ENCODE measurements around the gene PHC2.
A peak's percentile ranks its signal among the peaks of the same experiment; 100 is the strongest.

The PHC2 gene

DNA sequence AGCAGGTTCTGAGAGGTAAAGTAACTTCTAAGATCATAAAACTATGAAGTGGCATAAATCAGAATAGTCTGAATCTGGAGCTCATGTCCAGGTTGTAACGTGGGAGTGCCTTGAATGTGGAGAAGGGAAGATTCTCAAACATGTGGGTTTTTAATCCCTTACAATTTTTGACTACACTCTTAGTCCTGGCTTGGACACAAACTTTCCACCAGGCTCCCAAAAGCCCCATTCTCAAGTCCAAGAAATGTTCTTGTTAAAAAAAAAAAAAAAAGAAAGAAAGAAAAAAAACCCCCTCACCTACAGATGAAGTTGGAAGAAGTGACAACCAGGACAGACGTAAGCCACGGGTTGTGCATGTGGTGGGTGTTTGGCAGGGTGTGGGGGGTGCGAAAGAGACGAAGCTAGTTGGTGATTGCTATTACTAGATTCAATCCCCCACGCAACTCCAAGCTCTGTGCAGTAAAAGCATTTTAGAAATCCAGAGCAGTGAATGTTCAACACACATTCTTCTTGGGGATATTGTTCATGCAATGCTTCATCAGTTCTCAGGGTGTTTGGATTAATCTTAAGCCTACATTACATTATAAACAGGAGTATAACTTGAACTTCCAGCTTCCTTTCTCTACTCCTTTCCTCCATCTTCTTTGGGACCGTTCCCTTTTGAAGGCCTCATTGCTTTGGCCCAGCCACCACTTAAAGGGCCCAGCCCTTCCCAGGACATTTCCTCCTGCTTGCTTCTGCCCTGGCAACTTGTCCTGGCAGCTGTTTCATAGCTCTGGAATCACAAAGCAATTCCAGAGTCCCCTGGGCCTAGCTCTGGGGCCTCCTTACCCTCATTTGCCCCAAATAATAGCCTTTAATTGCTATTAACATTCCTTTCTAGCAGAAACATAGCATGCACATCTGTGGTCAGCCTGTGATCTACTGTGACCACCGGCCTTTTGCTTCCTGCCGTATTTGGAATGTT, 41.8 kb downstream of the PHC2 start:
- no peak for DNase-seq

DNA sequence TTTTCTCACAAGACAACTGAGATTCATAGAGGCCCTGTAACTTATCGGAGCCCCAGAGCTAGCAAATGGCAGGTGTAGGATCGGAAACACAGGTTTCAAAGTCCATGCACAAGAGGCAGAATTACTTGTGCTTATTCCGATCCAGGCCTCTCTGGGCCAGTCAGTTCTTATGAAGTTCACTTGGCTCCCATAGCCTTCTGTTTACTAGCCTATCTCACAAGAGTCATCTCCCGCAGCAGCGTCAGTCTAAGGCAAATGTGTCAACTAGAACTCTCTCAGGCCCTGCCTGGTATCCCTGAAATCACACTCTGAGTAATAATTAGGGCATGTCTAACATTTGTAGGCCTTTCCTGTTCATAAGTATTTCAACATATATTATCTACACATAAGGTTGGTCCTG, 43.3 kb downstream of the PHC2 start:
- DNase-seq = no peak

DNA sequence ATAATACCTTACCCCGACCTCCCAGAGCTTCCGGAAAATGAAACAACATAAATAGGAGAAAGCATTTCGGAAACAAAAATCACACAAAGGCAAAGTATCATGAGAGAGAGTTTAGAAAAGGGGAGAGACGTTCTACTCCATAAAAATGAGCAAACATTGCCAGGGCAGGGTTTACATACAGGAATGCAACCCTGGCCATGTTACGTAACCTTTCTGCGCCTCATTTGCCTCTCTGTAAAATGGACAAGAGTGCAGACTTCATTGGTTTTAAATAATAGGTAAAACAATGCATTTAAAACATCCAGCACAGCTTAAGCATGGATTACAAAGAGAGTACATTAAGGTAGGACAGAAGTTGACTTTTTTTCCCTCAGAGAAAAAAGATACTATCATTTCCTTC, 45.6 kb downstream of the PHC2 start:
- DNase-seq = no peak

DNA sequence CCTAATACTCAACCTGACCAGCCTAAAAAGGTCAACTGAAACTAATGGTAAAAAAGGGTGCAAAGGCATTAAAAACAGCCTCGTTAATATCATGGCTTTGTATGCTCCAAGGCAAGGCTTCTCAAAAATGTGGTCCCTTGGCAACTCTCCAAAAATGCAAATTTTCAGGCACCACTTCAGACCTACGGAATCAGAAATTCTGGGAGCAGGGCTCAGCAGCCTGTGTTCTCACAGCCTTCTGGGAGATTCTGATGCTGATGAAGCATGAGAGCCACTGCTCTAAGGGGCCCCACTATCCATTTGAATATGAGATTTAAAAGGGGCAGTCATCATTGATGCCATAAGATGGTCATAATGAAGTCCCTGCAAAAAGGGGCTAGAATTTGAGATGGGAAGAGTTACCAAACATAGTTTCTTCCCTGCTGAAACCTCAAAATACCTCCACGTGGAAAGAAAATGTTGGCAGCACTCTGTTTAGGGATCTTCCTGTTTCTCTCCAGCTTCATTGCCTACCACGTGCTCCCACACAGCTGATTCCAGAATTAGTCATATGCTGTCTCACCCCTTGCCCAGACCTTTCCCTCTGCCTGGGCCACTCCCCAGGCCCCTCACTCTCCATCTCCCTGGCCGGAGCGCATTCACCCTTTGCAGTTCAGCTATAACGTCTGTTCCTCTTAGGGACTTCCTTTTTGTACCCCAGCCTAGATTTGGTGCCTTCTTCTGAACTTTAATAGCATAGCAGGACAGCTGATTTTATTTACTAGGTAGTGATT, 46.7 kb downstream of the PHC2 start:
- DNase-seq = no peak

DNA sequence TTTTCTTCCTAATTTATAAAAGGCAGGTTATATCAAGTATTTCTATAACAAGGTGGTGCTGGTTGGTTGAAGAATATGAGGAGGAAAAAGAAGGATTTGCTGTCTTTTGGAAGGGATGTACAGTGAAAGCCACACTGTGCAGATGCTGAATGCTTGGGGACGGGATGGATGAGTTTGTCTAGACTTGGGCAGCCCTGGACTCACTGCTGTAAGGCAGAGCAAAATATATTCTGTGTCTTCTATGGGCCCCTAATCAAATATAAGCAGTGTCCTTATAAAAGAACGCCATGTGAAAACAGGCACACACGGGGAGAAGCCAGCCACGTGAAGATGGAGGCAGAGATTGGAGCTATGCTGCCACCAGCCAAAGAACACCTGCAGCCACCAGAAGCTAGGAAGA, 47.4 kb downstream of the PHC2 start:
- peak in 1 of 2 experiments; percentile 14 for DNase-seq

DNA sequence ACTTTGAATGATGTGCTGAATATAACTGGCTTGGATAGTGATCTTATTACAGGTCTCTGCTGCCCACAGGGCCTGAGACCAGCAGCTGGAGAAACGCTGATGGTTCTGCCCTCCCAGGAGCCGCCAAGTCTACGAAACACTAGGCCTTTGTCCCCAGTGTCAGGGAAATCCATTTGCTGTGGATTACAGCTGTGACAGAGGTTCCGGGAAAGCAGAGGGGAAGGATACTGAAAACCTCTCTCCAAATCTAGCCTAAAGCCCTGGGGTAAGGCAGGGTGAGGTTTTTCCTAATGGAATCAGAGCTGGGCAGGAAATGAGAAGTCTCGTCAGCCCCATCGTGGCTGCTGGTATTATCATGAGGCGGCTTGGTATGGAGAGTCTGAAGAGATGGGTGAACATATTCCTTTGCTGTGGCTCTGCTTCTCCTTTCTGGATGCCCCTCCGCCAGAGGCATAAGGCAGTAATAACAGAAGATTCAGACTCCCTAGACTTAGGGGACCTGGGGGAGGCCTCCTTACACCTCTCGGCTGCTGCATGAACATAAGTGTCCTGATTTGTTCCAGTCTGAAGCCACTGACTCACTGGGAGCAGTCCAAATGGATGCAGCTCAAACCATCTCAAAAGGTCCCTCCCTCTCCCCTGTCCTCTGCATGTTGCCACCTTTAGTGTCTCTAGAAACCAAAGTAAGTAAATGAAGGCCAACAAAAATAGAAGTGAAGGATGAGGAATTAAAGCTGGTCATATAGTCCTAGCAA, 48.1 kb downstream of the PHC2 start:
- DNase-seq = no peak

DNA sequence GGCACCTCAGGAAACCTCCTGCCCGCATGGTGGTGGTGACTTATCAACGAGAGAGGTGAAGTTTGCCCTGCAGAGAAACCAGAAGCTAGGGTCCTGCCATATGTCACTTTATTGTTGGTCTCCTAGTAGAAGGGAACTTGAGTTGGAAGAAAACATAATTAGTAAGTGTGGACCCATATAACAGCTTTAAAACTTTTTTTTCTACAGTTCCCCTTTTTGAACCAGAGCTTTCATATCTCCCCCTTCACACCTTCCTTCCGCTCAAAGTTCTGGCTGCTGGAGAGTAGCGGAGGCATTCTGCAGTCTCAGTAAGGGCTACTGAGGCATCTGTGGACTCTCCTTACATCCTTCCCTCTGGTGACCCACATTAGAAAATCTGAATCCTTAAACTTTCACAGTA, 48.9 kb downstream of the PHC2 start:
- no peak for DNase-seq

DNA sequence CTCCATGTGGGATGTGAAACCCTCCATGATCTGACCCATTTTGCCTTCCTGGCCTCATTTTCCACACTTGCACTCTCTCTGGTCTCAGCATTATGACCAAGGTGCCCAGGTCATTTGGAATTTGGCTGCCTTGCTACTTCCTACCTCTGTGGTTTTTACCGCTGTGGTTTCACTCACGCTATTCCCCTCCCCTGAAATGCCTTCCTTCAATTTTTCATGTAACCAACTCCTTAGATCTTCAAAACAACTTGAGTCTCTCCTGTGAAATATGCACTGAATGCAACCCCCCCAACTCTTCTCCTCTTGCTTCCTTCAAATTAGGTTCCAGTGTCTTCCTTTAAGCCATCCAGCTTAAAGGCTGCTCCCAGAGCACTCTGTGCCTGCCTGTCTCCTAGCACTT, 50.1 kb downstream of the PHC2 start:
- DNase-seq = no peak

DNA sequence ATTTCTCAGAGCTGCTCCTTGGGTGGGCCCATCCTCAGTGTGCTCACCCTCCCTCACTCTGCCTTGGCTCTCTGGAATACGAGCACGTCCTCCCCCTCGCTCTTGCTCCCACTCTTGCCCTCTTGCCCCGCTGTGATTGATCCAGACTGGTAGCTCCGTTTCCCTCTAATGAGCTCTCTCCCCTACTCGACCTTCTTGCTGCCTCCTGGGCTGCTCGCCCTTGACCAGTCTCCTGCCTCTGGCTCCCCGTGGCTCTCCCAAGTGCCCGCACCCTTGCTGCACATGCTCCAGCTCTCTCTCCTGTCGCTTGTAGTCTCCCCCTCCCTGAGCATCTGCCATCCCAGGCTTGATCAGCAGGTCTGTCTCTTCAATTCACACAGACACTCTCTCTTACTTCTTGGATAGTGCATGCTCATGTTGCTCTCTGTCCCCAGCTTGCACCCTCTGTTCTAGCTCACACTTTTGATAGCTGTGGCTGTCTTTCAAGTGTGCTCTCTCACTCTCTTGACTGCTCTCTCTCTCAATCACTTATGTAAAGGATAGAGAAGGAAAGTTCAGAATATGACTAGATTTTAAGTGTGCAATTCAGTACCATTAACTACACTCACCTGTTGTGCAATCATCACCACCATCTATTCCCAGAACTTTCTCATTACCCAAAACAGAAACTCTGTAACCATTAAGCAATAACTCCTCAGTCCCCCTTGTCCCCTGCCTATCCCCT, 51.1 kb downstream of the PHC2 start:
- no peak for DNase-seq

DNA sequence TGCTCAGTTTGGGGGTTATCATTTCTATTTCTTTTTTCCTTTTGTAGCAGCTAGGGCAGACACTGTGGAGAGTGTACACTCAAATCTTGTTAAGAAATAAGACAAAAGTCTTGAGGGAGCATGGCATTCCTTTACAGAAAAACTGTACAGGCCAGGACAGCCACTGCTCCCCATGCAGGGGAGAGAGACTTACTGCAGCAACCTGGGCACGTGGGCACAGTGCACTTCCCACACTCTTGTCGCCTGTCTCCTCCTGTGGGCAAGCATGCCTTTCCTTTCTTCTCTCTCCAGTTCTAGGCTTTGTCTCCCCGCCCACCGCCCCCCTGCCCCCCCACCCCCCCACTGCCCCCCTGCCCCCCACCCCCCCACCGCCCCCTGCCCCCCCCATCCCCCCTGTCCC, 51.9 kb downstream of the PHC2 start:
- no peak for DNase-seq

DNA sequence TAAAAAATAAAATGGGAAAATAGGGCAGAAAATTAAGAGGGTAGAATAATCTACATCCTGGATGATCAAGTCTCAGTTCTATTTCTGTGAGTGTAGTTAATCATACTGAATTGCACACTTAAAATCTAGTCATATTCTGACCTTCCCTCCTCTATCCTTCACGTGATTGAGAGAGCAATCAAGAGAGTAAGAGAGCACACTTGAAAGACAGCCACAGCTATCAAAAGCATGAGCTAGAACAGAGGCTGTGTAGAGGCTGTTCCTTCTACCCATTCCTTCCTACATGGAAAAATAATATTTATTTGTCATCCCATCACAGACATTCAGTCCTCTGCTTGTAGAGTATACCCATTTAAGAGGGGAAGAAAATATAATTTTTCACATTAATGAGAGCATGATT, 52.4 kb downstream of the PHC2 start:
- DNase-seq = no peak

DNA sequence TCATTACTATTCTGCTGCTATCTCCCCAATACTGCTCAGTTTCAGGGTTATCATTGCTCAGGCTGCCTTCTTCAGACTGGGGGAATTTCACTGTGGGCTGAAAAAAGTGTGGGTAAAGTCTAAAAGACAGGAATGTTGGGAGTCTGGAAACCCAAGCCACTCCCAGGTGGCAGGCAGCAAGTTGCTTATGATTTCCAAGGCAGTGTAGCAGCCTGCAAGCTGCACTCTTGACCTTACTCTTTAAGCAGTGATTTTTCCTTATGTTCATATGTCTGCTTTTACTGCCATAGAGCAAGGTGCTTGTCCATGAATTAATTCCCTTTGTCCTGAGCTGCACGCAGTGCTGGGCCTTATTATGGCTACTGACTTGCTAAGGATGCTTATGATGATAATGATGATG, 53.1 kb downstream of the PHC2 start:
- DNase-seq = no peak

DNA sequence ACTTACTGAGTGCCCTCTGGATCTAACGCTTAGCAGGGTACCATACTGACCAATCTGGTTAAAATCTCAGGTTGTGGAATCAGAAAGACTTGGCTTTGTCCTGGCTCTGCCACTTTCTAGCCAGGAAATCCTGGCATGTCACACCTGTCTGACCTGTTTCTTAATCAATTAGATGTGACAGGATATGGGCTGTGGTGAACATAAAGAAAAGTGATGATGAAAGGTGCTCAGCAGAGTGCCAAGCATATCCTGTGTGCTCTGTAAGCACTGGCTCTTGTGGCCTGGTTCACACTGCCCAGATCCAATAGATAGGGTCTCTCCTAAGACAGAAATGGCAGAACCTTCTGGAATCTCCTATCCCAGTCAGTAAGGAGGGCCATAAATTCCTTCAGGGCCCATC, 53.9 kb downstream of the PHC2 start:
- DNase-seq = no peak

DNA sequence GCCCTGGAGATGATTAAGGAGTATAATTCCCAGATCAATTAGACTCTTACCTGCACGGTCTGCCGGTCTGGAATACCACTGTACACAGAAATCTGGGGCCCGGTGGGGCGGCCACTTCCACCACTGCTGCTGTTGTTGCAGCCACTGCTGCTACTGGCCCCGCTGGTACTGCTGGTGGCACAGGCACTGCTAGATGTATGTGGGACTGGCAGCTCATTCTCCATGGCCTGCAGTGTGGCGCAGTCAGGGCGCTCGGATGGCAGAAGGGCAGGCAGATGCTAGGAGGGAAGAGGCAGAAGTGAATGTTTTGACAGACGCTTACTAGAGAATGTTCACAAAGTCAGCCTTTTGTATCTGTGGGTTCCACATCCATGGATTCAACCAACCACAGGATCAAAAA, 55.6 kb downstream of the PHC2 start:
- DNase-seq = no peak

DNA sequence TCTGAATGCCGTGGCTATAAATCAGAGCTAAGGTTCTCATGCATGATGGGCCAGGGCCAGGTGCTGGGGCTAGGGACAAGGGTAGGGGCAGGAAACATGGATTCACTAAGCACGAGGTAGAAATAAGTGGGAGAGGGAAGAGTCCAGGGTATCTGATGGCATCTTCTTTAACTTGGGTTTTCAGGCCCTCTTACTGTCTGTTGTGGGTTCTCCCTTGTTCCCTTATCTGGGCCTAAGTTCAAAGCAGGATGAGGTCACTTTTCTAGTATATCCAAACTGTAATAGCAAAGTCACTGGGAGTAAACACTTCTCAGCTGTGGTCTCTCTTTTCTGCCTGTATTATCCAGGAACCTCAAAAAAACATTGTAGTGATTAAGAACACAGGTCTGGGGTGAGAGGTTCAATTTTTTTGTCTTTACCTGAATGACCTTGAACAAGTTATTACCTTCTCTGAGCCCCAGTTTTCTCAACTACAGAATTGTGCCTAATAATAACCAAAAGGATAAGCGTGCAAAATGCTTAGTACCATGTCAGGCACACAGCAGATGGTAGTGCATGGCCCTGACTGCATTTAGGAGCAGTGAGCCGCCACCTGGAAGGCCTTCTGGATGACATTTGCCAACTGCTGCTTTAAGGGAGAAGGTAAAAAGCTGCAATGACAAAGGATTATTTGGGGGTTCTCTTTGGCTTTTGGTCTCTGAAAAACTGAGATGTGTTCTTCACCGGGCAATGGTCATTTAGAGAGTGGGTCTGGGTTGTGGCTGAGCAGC, 56.4 kb downstream of the PHC2 start:
- DNase-seq = no peak

DNA sequence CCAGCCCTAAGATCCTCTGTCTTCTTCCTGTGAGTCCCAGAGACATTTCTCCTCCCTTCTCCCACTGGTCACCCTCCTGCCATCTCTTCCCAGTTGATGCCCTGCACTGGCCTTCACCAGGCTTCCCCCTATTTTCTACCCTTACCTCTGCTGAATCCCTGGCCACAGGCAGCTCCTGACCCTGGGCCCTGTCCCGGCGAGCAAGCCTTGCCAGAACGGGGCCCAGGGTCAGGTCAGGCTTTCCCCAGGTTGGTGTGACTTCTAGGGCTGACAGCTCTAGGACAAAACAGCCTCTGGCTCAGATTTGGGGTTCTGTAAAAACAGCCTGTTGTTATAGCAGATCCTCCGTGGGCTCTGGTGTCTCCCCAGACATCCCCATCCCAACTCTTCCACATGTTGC, 57.3 kb downstream of the PHC2 start:
- DNase-seq = no peak

DNA sequence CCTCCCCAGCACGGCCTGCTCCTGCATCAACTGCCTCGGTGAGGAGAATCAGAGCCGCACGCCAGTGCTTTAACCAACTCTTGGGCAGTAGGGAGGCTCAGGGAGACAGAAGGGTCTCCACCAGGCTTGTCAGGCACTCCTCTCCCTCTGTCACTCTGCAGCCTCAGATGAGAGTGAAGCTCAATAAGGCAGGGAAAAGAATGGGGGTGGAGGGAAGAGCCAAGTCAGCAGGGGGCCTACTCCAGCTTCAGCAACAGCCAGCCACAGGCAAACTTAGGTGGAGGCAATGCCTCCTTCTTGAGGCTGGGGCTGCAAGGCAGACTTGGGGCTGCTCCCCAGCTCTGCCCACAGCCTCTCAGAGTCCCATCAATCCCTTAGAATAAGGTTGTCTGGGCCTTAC, 58.2 kb downstream of the PHC2 start:
- no peak for DNase-seq

DNA sequence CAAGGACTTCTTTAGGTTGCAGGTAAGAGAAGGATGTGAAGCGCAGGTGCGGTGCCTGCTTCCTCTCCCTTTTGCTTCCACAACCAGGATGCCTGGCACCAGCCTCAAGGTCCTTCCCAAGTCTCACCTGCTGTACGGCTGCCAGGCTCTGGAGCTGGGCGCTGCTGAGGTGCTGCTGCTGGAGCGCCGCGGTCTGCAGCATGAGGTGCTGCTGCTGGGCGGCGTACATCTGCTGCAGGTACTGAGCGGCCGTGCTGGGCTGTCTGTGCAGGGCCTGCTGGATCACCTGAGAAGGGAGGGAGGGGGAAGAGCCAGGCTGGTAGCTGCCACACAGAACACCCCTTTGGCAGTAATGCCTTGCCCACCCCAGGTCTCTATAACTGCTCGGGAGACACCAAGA, 58.7 kb downstream of the PHC2 start:
- no peak for DNase-seq

DNA sequence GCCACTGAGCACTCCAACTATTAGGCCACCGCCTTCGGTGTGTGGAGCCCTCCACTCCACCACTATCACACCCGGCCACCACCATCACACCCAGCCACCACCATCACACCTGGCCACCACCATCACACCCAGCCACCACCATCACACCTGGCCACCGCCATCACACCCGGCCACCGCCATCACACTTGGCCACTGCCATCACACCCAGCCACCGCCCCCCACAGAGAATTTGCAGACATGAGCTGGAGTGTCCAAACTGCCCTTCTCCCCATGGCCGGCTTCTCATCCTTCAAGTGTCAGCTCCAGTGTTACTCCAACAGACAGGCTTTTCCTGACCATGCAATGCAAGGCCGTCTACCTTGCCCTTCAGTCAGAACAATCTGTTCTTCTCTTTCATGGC, 59.6 kb downstream of the PHC2 start:
- DNase-seq = no peak

DNA sequence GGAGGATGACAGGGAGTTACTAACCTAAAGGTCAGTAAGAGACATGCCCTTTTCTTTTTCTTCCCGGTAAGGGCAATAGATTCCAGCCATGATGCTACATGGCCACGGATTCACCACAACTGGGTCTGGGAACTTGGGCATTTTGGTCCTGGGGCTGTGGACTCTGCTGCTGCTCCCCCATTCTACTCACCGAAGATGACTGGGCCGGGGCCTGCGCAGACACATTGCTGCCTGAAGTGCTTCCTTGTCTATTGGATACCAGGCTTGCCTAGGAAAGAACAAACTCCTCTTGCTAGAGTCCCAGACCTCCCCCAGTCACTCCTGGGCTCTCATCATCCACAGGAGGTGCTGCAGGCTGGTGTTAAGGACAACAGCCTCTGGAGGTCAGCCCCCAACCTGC, 60.1 kb downstream of the PHC2 start:
- no peak for DNase-seq

DNA sequence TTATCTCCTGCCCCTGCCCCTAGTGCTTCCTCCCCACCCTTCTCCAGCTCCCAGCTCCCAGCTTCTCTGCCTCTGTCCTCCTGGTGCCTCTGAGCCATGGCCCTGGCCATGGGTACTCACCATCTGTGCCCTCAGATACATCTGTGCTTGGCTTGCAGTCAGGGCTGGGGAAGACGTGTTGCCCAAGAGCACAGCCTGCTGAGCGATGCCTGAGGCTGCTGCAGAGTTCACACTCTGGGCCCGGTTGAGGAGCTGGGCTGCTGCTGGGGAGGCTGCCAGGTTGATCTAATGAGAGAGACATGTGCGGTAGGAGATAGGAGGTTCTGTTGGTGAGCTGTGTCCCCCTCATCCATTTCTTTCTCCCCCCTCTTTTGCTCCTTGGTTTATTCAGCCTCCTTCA, 60.6 kb downstream of the PHC2 start:
- no peak for DNase-seq

DNA sequence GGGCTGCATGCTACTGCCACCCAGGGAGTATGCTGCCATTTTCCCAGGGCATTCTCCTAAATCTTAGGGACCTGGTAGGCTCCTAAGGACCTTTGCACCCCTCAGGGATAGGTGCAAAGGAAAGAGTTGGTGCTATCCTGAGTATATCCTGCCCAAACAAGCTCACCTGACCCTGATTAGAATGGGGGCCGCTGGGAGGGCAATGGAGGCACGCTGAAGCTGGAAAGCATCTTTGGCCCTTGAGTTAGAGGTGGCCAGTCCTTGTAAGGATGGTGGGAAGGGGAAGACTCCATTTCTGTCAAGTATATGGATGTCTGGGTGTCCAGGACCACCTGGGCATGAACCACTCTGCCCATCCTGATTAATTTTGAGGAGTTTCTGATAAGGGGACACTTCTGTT, 61.1 kb downstream of the PHC2 start:
- DNase-seq = no peak

Measured in SHP77 (cell line).